H9 (cell line): ENCODE results near the gene USP49. TPM values are rescaled to one million over a fixed set of nuclear protein-coding genes. Genes with fewer than 3 reads are reported as not detected.

Experiments
- DNase-seq: peaks from one replicate; pipeline ENCODE4 v3.0.0-alpha.2; 2017
- H2AFZ ChIP-seq: one replicate; pipeline ENCODE4 v1.6.1; 2013; ENCODE audit warnings: mild to moderate bottlenecking, low read length, control low read depth, moderate library complexity
- H2AK5ac ChIP-seq: 2 replicates; pipeline ENCODE4 v1.6.1; 2013; ENCODE audit warnings: low read length, control low read depth, mixed read lengths; ENCODE audit not compliant: insufficient read length
- H2BK120ac ChIP-seq: one replicate; pipeline ENCODE4 v1.6.1; 2013; ENCODE audit warnings: low read depth, mild to moderate bottlenecking, low read length, control low read depth, inconsistent platforms; ENCODE audit not compliant: poor library complexity, severe bottlenecking
- H2BK12ac ChIP-seq: 2 replicates; pipeline ENCODE4 v1.6.1; 2013; ENCODE audit warnings: low read length, control low read depth, mixed read lengths, low read depth; ENCODE audit not compliant: insufficient read length
- H2BK15ac ChIP-seq: 2 replicates; pipeline ENCODE4 v1.6.1; 2013; ENCODE audit warnings: low read depth, low read length, control low read depth
- H2BK20ac ChIP-seq: one replicate; pipeline ENCODE4 v1.6.1; 2013; ENCODE audit warnings: low read depth, mild to moderate bottlenecking, low read length, control low read depth, inconsistent platforms; ENCODE audit not compliant: poor library complexity, severe bottlenecking
- H2BK5ac ChIP-seq: 2 replicates; pipeline ENCODE4 v1.6.1; 2013; ENCODE audit warnings: low read length, control low read depth, mixed read lengths; ENCODE audit not compliant: insufficient read length
- H3K14ac ChIP-seq: 2 replicates; pipeline ENCODE4 v1.6.1; 2013; ENCODE audit warnings: low read length, control low read depth; ENCODE audit not compliant: insufficient read depth
- H3K18ac ChIP-seq: 2 replicates; pipeline ENCODE4 v1.6.1; 2013; ENCODE audit warnings: low read depth, mild to moderate bottlenecking, mixed read lengths, low read length, control low read depth; ENCODE audit not compliant: insufficient read length
- H3K23ac ChIP-seq: 2 replicates; pipeline ENCODE4 v1.6.1; 2013; ENCODE audit warnings: low read length, control low read depth, mixed read lengths, low read depth; ENCODE audit not compliant: insufficient read length
- H3K23me2 ChIP-seq: 2 replicates; pipeline ENCODE4 v1.6.1; 2013; ENCODE audit warnings: low read depth, mild to moderate bottlenecking, mixed read lengths, low read length, control low read depth; ENCODE audit not compliant: insufficient read length, poor library complexity, severe bottlenecking
- H3K27ac ChIP-seq: 2 replicates; pipeline ENCODE4 v1.5.1; 2013; ENCODE audit warnings: low read length, control low read depth, mixed read lengths, low read depth; ENCODE audit not compliant: insufficient read length
- H3K27me3 ChIP-seq: 2 replicates; pipeline ENCODE4 v1.6.1; 2013; ENCODE audit warnings: low read length, control low read depth, inconsistent platforms; ENCODE audit not compliant: insufficient read depth
- H3K4ac ChIP-seq: 2 replicates; pipeline ENCODE4 v1.6.1; 2013; ENCODE audit warnings: low read depth, mild to moderate bottlenecking, control low read depth, inconsistent platforms, low read length, moderate library complexity
- H3K4me1 ChIP-seq: 2 replicates; pipeline ENCODE4 v1.6.1; 2013; ENCODE audit warnings: low read length, control low read depth, inconsistent platforms; ENCODE audit not compliant: insufficient read depth
- H3K4me2 ChIP-seq: 2 replicates; pipeline ENCODE4 v1.6.1; 2013; ENCODE audit warnings: low read length, control low read depth, mixed read lengths; ENCODE audit not compliant: insufficient read length, insufficient read depth
- H3K56ac ChIP-seq: 2 replicates; pipeline ENCODE4 v1.6.1; 2013; ENCODE audit warnings: low read depth, mild to moderate bottlenecking, mixed read lengths, low read length, control low read depth; ENCODE audit not compliant: insufficient read length
- H3K79me1 ChIP-seq: 2 replicates; pipeline ENCODE4 v1.6.1; 2013; ENCODE audit warnings: low read depth, mild to moderate bottlenecking, moderate library complexity, low read length, control low read depth, inconsistent platforms; ENCODE audit not compliant: insufficient read depth, poor library complexity, severe bottlenecking
- H3K79me2 ChIP-seq: 2 replicates; pipeline ENCODE4 v1.6.1; 2013; ENCODE audit warnings: low read length, control low read depth, inconsistent platforms; ENCODE audit not compliant: insufficient read depth
- H3K9ac ChIP-seq: 2 replicates; pipeline ENCODE4 v1.6.1; 2013; ENCODE audit warnings: low read length, control low read depth, mixed read lengths; ENCODE audit not compliant: insufficient read length; ENCODE audit errors: extremely low read depth
- H3K9me3 ChIP-seq: one replicate; pipeline ENCODE4 v1.6.1; 2013; ENCODE audit warnings: low read depth, low read length, inconsistent platforms; ENCODE audit not compliant: control insufficient read depth
- H3T11ph ChIP-seq: one replicate; pipeline ENCODE4 v1.6.1; 2013; ENCODE audit warnings: mild to moderate bottlenecking, low read length, control low read depth, inconsistent platforms
- H4K20me1 ChIP-seq: one replicate; pipeline ENCODE4 v1.6.1; 2013; ENCODE audit not compliant: control insufficient read depth, insufficient read length, insufficient read depth
- H4K5ac ChIP-seq: 2 replicates; pipeline ENCODE4 v1.6.1; 2013; ENCODE audit warnings: low read depth, mild to moderate bottlenecking, mixed read lengths, low read length, control low read depth; ENCODE audit not compliant: insufficient read length
- H4K8ac ChIP-seq: replicated peaks from 2 replicates; pipeline ENCODE4 v1.6.1; 2013; ENCODE audit warnings: low read length, control low read depth, mixed read lengths, low read depth; ENCODE audit not compliant: insufficient read length
- H4K91ac ChIP-seq: 2 replicates; pipeline ENCODE4 v1.6.1; 2013; ENCODE audit warnings: low read depth, mild to moderate bottlenecking, moderate library complexity, mixed read lengths, low read length, control low read depth; ENCODE audit not compliant: insufficient read length
- H3K27ac Mint-ChIP-seq, 3 experiments: 2 replicates in 2 of 3; 3 replicates in 1 of 3; pipeline ENCODE4 v1.8.0; 2020 to 2021; ENCODE audit warnings: mixed read lengths in 3 of 3, mild to moderate bottlenecking in 1 of 3, moderate library complexity in 1 of 3
- H3K27me3 Mint-ChIP-seq: 2 replicates; pipeline ENCODE4 v1.8.0; 2021; ENCODE audit warnings: low read depth, mild to moderate bottlenecking, moderate library complexity, mixed read lengths
- H3K36me3 Mint-ChIP-seq, 3 experiments: 2 replicates in 2 of 3; 3 replicates in 1 of 3; pipeline ENCODE4 v1.8.0; 2020 to 2021; ENCODE audit warnings: low read depth in 3 of 3, mixed read lengths in 3 of 3; ENCODE audit not compliant: insufficient read depth in 1 of 3
- H3K4me1 Mint-ChIP-seq, 2 experiments: 2 replicates each; pipeline ENCODE4 v1.8.0; 2020; ENCODE audit warnings: mixed read lengths in 2 of 2
- H3K4me3 Mint-ChIP-seq, 2 experiments: 2 replicates in 1 of 2; 3 replicates in 1 of 2; pipeline ENCODE4 v1.8.0; 2020 to 2021; ENCODE audit warnings: mild to moderate bottlenecking in 2 of 2, mixed read lengths in 2 of 2, moderate library complexity in 1 of 2
- H3K9me3 Mint-ChIP-seq, 2 experiments: 2 replicates in 1 of 2; 3 replicates in 1 of 2; pipeline ENCODE4 v1.8.0; 2020; ENCODE audit warnings: mild to moderate bottlenecking in 2 of 2, mixed read lengths in 2 of 2, moderate library complexity in 1 of 2
- WGBS: extraction: QIAGEN DNeasy Blood & Tissue Kit; methylation state at CpG from one replicate; pipeline ENCODE4 v1.1.7; 2013; ENCODE audit warnings: missing lambda C conversion rate, low lambda C conversion rate, mixed read lengths; ENCODE audit not compliant: insufficient read length; ENCODE audit errors: extremely low coverage; 5-methylcytosine and 5-hydroxymethylcytosine counted together
- total RNA-seq: library from RNA; stranded (reverse); gene quantifications from 2 replicates; pipeline ENCODE4 v1.2.1, GENCODE V29; 2021
- TF ChIP-seq, protein P1 (sequence below): fragments of 200-600 bp; sonication (generic); conservative IDR thresholded peaks from 3 replicates; pipeline ENCODE4 v1.8.0; 2021; ENCODE audit warnings: antibody characterized with exemption, mild to moderate bottlenecking

The USP49 gene
- total RNA-seq, 1 experiment from 2014 or later: 19.0 TPM

DNA sequence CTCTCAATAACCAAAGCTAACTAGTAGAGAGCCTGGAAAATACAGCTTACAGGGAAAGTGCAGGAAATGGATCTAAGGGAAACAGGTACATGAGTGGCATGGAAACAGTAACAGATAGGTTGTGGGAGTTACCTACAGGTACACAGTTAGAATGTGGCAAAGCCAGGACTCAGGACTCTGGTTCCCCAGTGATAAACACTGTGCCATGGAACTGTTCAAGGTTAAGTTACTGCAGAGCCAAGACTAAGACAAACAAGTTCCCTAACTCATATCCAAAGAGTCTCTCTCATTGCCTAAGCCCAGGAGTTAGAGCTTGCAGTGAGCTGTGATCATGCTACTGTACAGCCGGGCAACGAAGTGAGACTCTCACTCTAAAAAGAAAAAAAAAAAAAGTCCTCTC, 19.2 kb upstream of the USP49 start:
- H2BK120ac ChIP-seq: no peak overlapping the region
- H2AK5ac ChIP-seq: no peak overlapping the region
- H2AFZ ChIP-seq: no peak overlapping the region
- no CpG with 5 or more reads among the region's 2 CpGs for WGBS
- H2BK5ac ChIP-seq: no peak overlapping the region
- no peak overlapping the region for H3K14ac ChIP-seq
- no peak overlapping the region for H3K56ac ChIP-seq
- H3K27me3 ChIP-seq: no peaks in the 10 kb centered on the region
- no peak overlapping the region for H3K4me2 ChIP-seq
- H2BK12ac ChIP-seq: no peak overlapping the region
- TF ChIP-seq, protein P1, sequence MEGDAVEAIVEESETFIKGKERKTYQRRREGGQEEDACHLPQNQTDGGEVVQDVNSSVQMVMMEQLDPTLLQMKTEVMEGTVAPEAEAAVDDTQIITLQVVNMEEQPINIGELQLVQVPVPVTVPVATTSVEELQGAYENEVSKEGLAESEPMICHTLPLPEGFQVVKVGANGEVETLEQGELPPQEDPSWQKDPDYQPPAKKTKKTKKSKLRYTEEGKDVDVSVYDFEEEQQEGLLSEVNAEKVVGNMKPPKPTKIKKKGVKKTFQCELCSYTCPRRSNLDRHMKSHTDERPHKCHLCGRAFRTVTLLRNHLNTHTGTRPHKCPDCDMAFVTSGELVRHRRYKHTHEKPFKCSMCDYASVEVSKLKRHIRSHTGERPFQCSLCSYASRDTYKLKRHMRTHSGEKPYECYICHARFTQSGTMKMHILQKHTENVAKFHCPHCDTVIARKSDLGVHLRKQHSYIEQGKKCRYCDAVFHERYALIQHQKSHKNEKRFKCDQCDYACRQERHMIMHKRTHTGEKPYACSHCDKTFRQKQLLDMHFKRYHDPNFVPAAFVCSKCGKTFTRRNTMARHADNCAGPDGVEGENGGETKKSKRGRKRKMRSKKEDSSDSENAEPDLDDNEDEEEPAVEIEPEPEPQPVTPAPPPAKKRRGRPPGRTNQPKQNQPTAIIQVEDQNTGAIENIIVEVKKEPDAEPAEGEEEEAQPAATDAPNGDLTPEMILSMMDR: no peak
- peaks cover 2% of the 10 kb centered on the region for H3K79me1 ChIP-seq
- H4K5ac ChIP-seq: no peak overlapping the region
- no peaks in the 10 kb centered on the region for H3K27me3 Mint-ChIP-seq
- H3K4ac ChIP-seq: no peak overlapping the region
- H2BK20ac ChIP-seq: no peak overlapping the region
- H3K23ac ChIP-seq: no peak overlapping the region
- no peaks in the 10 kb centered on the region for H4K20me1 ChIP-seq
- no peaks in the 10 kb centered on the region for H3K9me3 ChIP-seq
- no peaks in the 10 kb centered on the region for H3K4me1 Mint-ChIP-seq
- H2BK15ac ChIP-seq: no peak overlapping the region
- no peaks in the 10 kb centered on the region for H3K9me3 Mint-ChIP-seq
- no peak overlapping the region for H4K8ac ChIP-seq
- peak overlapping the region in 1 of 3 experiments; percentile 56; a peak in 1 of 7 replicates for H3K27ac Mint-ChIP-seq
- no peak overlapping the region for H3K9ac ChIP-seq
- H3K79me2 ChIP-seq: no peaks in the 10 kb centered on the region; the same call in 1 of the 2 replicates
- H3T11ph ChIP-seq: no peak overlapping the region
- H3K27ac ChIP-seq: no peak overlapping the region
- H3K4me1 ChIP-seq: no peaks in the 10 kb centered on the region
- no peak for DNase-seq
- H3K36me3 Mint-ChIP-seq: peaks cover 15 to 47% (median 30%) of the 10 kb centered on the region in 3 experiments
- H3K4me3 Mint-ChIP-seq: no peak overlapping the region
- H3K23me2 ChIP-seq: no peaks in the 10 kb centered on the region
- H4K91ac ChIP-seq: no peak overlapping the region
- H3K18ac ChIP-seq: no peak overlapping the region
